ENCODE measurements around the gene STAP1. TPM values are rescaled to one million over a fixed set of nuclear protein-coding genes. Genes with fewer than 3 reads are reported as not detected.

Gene STAP1
- total and polyA plus RNA-seq, 2 experiments from 2014 or later: not detected

Small RNA genes lying within 50 kb of the gene (small RNA-seq; reads per million reads assigned to genes)
- not detected for gene AC096720.1 (ENCODE audit: low replicate concordance)

Other genes with a start within 250 kb of the STAP1 start
- 11.8 and 24.5 TPM in 2 replicates for gene CENPC, start 13.2 kb upstream of the STAP1 start, total RNA-seq (2014; rRNA removed; shearing (Covaris generic))
- gene CENPC, start 13.2 kb upstream of the STAP1 start, polyA plus RNA-seq (2016; fragmentation: Nextera tagmentation; extraction: Ambion mirVana): 15.9 and 21.6 TPM in 2 replicates
- 77.3 and 96.3 TPM in 2 replicates for gene UBA6, start 142.4 kb downstream of the STAP1 start, total RNA-seq (2014; rRNA removed; shearing (Covaris generic))
- gene UBA6, start 142.4 kb downstream of the STAP1 start, polyA plus RNA-seq (2016; fragmentation: Nextera tagmentation; extraction: Ambion mirVana): 15.0 and 17.6 TPM in 2 replicates
- gene GNRHR, start 195.7 kb downstream of the STAP1 start, total RNA-seq (2014; rRNA removed; shearing (Covaris generic)): not detected in 2 replicates
- gene GNRHR, start 195.7 kb downstream of the STAP1 start, polyA plus RNA-seq (2016; fragmentation: Nextera tagmentation; extraction: Ambion mirVana): 0.10 TPM in 1 of 2 replicates, not detected in the other